Astrocyte (in vitro differentiated cells and primary cell): ENCODE results near the gene ACMSD. TPM values are rescaled to one million over a fixed set of nuclear protein-coding genes. Genes with fewer than 3 reads are reported as not detected.

ENCODE experiments used
- DNase-seq: peaks from one replicate; pipeline ENCODE4 v3.0.0-alpha.2; 2010; ENCODE audit warnings: low read depth
- FAIRE-seq: peaks from 2 replicates; lab custom pipeline; 2011; peaks lifted over from hg19 to GRCh38; lab: Jason Lieb, UNC
- H2AFZ ChIP-seq: 2 replicates; pipeline ENCODE4 v1.6.0; 2012; ENCODE audit warnings: low read depth, low read length, inconsistent platforms
- H3K27ac ChIP-seq: 2 replicates; pipeline ENCODE4 v1.5.1; 2011; ENCODE audit warnings: low read depth, low read length, inconsistent platforms
- H3K27me3 ChIP-seq: 2 replicates; pipeline ENCODE4 v1.6.0; 2011; ENCODE audit warnings: low read length, inconsistent platforms; ENCODE audit not compliant: insufficient read depth
- H3K36me3 ChIP-seq: 2 replicates; pipeline ENCODE4 v1.5.1; 2011; ENCODE audit warnings: low read length, inconsistent platforms; ENCODE audit not compliant: insufficient read depth
- H3K4me1 ChIP-seq: 2 replicates; pipeline ENCODE4 v1.5.1; 2011; ENCODE audit warnings: low read length, inconsistent platforms; ENCODE audit not compliant: insufficient read depth
- H3K4me2 ChIP-seq: 2 replicates; pipeline ENCODE4 v1.6.0; 2012; ENCODE audit warnings: low read length, inconsistent platforms
- H3K4me3 ChIP-seq: 2 replicates; pipeline ENCODE4 v1.5.1; 2011; ENCODE audit warnings: low read depth, mild to moderate bottlenecking, low read length, inconsistent platforms; ENCODE audit not compliant: insufficient read depth
- H3K79me2 ChIP-seq: 2 replicates; pipeline ENCODE4 v1.6.0; 2012; ENCODE audit warnings: mild to moderate bottlenecking, low read length, inconsistent platforms; ENCODE audit not compliant: insufficient read depth
- H3K9ac ChIP-seq: 2 replicates; pipeline ENCODE4 v1.6.0; 2012; ENCODE audit warnings: mild to moderate bottlenecking, low read length, inconsistent platforms
- H3K9me3 ChIP-seq: 2 replicates; pipeline ENCODE4 v1.5.1; 2012; ENCODE audit warnings: low read depth, mild to moderate bottlenecking, low read length, inconsistent platforms; ENCODE audit not compliant: insufficient read depth
- H4K20me1 ChIP-seq: 2 replicates; pipeline ENCODE4 v1.6.0; 2012; ENCODE audit warnings: low read length, inconsistent platforms; ENCODE audit not compliant: insufficient read depth
- H3K27ac Mint-ChIP-seq: one replicate; pipeline ENCODE4 v1.8.0; 2021; ENCODE audit warnings: mild to moderate bottlenecking, mixed read lengths; ENCODE audit not compliant: unreplicated experiment
- H3K27me3 Mint-ChIP-seq: one replicate; pipeline ENCODE4 v1.8.0; 2021; ENCODE audit warnings: low read depth, mixed read lengths; ENCODE audit not compliant: unreplicated experiment
- H3K36me3 Mint-ChIP-seq: one replicate; pipeline ENCODE4 v1.8.0; 2021; ENCODE audit warnings: low read depth, mixed read lengths; ENCODE audit not compliant: unreplicated experiment
- H3K4me1 Mint-ChIP-seq: one replicate; pipeline ENCODE4 v1.8.0; 2021; ENCODE audit warnings: low read depth, mixed read lengths; ENCODE audit not compliant: unreplicated experiment
- H3K4me3 Mint-ChIP-seq: one replicate; pipeline ENCODE4 v1.8.0; 2021; ENCODE audit warnings: mild to moderate bottlenecking, moderate library complexity, mixed read lengths; ENCODE audit not compliant: unreplicated experiment
- H3K9me3 Mint-ChIP-seq: one replicate; pipeline ENCODE4 v1.8.0; 2021; ENCODE audit warnings: mild to moderate bottlenecking, mixed read lengths; ENCODE audit not compliant: unreplicated experiment
- CTCF ChIP-seq: IDR thresholded peaks from 2 replicates; pipeline ENCODE4 v1.5.1; 2011; ENCODE audit warnings: low read depth, mild to moderate bottlenecking, inconsistent platforms, low read length, moderate library complexity; ENCODE audit not compliant: insufficient read depth
- EZH2 ChIP-seq: IDR thresholded peaks from 2 replicates; pipeline ENCODE4 v1.6.1; 2012; ENCODE audit warnings: mild to moderate bottlenecking, low read length, inconsistent platforms; ENCODE audit not compliant: insufficient read depth
- total RNA-seq: library from RNA; stranded (reverse); gene quantifications from 2 replicates; pipeline ENCODE4 v1.2.1, GENCODE V29; 2021

The ACMSD gene
- total RNA-seq, 1 donor from 2014 or later, result not detected

- FAIRE-seq, result no peak
- no peak overlapping the region for H3K4me2 ChIP-seq
- Mint-ChIP-seq H3K9me3 (no peaks in the 10 kb centered on the region), H3K27me3 (peaks cover 4% of the 10 kb centered on the region), H3K27ac (no peak overlapping the region), H3K36me3 (peaks cover 2% of the 10 kb centered on the region), H3K4me1 (no peaks in the 10 kb centered on the region), H3K4me3 (no peak overlapping the region)
- H3K27me3 ChIP-seq, result no peaks in the 10 kb centered on the region
- no peaks in the 10 kb centered on the region for H3K79me2 ChIP-seq
- no peaks in the 10 kb centered on the region for H3K36me3 ChIP-seq
- H3K4me3 ChIP-seq, result no peak overlapping the region
- H3K4me1 ChIP-seq, result no peaks in the 10 kb centered on the region
- no peak overlapping the region for H3K27ac ChIP-seq
- no peaks in the 10 kb centered on the region for H4K20me1 ChIP-seq
- DNase-seq, result no peak
- H3K9ac ChIP-seq, result no peak overlapping the region
- no peak for TF ChIP-seq EZH2
- no peak for TF ChIP-seq CTCF
- H2AFZ ChIP-seq, result no peak overlapping the region
- H3K9me3 ChIP-seq, result no peaks in the 10 kb centered on the region
These were observed 14.1 kb downstream of the ACMSD start for GRCh38 chr2:134852518-134852917.

GRCh38 chr2:134855709-134856108 is 17.3 kb downstream of the ACMSD start:
- TF ChIP-seq EZH2 (no peak), CTCF (no peak)
- H3K9me3 Mint-ChIP-seq, result no peaks in the 10 kb centered on the region

GRCh38 chr2:134858245-134858644 is 19.8 kb downstream of the ACMSD start:
- Histone ChIP-seq H3K9ac (no peak overlapping the region), H3K36me3 (no peaks in the 10 kb centered on the region), H2AFZ (no peak overlapping the region), H3K9me3 (no peaks in the 10 kb centered on the region), H3K27me3 (no peaks in the 10 kb centered on the region), H3K27ac (no peak overlapping the region), H4K20me1 (no peaks in the 10 kb centered on the region), H3K4me3 (no peak overlapping the region), H3K4me1 (no peaks in the 10 kb centered on the region), H3K79me2 (no peaks in the 10 kb centered on the region), H3K4me2 (no peak overlapping the region)
- no peak for TF ChIP-seq EZH2
- TF ChIP-seq CTCF, result no peak
- Mint-ChIP-seq H3K27ac (no peak overlapping the region), H3K27me3 (peaks cover 6% of the 10 kb centered on the region), H3K4me3 (no peak overlapping the region), H3K9me3 (peaks cover 6% of the 10 kb centered on the region), H3K36me3 (no peaks in the 10 kb centered on the region), H3K4me1 (no peaks in the 10 kb centered on the region)
- FAIRE-seq, result no peak
- no peak for DNase-seq

More at GRCh38 chr2:134855709-134856108, 17.3 kb downstream of the ACMSD start:
- peaks cover 4% of the 10 kb centered on the region for H3K27me3 Mint-ChIP-seq
- no peaks in the 10 kb centered on the region for H3K4me1 ChIP-seq
- no peaks in the 10 kb centered on the region for H3K27me3 ChIP-seq
- H3K4me2 ChIP-seq, result no peak overlapping the region
- no peaks in the 10 kb centered on the region for H3K36me3 Mint-ChIP-seq
- H3K9me3 ChIP-seq, result no peaks in the 10 kb centered on the region
- FAIRE-seq (no peak), DNase-seq (no peak)
- H3K9ac ChIP-seq, result no peak overlapping the region
- no peaks in the 10 kb centered on the region for H3K79me2 ChIP-seq
- H4K20me1 ChIP-seq, result no peaks in the 10 kb centered on the region
- H3K4me1 Mint-ChIP-seq, result no peaks in the 10 kb centered on the region
- H2AFZ ChIP-seq, result no peak overlapping the region
- H3K36me3 ChIP-seq, result no peaks in the 10 kb centered on the region
- H3K4me3 ChIP-seq, result no peak overlapping the region
- H3K27ac ChIP-seq, result no peak overlapping the region
- H3K27ac Mint-ChIP-seq, result no peak overlapping the region
- H3K4me3 Mint-ChIP-seq, result no peak overlapping the region
